Amygdala (tissue), 56 donors: Measurements from ENCODE around the gene SLC34A1.
"Not testable (repeated sequence)": the region's sequence is repeated elsewhere in the genome, so short reads cannot be mapped to it uniquely, and the experiment has no call there.

Source experiments
- DNase-seq, 56 donors: peaks; one replicate each; lab custom pipeline; 2025; lab: John Stamatoyannopoulos, UW

The SLC34A1 gene

DNA sequence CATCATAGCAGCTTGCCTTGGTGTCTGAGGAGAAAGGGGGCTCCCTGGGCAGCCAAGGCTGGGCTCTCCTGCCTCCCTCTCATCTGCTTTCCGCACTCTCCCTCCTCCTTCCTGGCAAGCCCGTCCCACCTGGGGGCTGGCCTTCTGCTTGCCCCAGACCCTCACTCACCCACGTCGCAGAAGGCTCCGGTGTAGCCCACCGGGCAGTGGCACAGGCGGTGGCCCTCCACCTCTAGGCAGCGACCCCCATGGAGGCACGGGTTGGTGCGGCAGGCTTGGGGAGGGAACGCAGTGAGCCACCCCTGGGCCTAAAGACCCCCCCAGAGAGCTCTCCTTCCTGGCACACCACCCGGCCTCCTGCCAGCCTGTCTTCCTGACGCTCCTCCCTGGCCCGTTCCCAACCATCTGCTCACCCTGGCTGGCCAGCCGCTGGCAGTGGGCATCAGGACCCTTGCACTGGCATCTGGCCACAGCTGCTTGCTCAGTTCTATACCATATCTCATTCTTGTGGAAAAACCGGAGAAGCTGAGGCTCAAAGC is 20.5 kb downstream of the SLC34A1 start:
- peak in 1 of 56 donors; percentile 14 for DNase-seq

DNA sequence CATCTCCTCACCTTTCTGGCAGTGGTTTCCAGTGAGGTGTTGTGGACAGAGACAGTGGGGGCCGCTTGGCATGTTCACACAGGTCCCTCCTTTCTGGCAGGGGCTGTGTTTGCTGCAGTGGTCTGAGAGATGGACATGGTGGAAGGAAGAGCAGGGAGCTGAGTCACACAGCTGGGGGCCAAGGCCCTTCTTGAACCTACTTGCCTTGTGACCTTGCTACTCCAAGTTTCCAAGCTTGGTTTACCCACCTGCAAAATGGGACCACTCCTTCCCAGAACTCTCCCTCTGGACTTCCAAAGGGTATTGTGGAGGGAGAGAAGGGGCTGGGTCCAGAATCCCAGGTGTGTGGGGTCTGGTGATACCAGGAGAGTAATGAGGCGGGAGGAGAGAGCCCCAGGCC is 21.1 kb downstream of the SLC34A1 start:
- DNase-seq: no peak

DNA sequence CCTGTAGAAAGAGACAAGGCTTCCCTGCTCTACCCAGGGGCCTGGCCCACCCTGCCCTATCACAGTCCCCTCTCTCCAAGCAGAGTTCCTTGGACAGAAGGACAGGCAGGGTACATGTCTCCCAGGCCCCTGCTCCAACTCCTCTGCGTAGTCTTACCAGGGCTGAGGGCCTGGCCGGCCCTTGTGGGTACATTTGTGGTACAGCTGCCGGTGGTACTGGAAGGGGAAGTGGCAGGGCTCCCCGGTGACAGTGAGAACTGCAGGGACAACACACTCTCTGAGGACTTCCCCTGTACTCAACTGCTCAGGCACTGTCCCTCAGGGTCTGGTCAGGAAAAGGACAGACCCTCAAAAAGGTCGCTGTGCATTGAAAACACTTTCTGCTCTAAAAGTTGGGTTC is 21.6 kb downstream of the SLC34A1 start:
- DNase-seq: no peak

GRCh38 chr5:177409043-177409801 is 25.0 kb downstream of the SLC34A1 start, which contains the start of gene F12:
F12 (minus strand) TSS chr5:177409564; CDS start chr5:177409527, 37 bp downstream.
- no peak for DNase-seq

DNA sequence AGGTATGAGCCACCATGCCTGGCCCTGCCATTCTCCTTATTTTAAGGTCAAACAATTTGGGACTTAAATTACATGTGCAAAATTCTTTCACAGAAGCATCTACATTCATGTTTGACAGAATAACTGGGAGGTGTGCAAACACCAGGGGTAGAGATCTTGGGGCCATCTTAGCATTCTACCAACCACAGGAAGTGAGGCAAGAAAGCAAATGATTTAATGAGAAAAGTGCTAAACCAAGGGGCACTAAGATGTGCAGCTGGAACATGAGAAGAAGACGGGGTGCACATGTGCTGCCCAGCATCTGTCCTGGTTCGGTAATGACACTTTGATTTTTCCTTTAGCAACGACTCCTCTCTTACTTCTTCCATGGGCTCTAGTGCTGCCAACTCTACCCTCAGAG is 26.3 kb downstream of the SLC34A1 start:
- no peak for DNase-seq

- no peak for DNase-seq
These were observed 28.5 kb downstream of the SLC34A1 start for GRCh38 chr5:177412603-177413233.

- DNase-seq: no peak
These were observed 30.2 kb downstream of the SLC34A1 start for GRCh38 chr5:177414481-177414880.

- not testable (repeated sequence) for DNase-seq
These were observed 32.8 kb downstream of the SLC34A1 start for GRCh38 chr5:177417081-177417480.

DNA sequence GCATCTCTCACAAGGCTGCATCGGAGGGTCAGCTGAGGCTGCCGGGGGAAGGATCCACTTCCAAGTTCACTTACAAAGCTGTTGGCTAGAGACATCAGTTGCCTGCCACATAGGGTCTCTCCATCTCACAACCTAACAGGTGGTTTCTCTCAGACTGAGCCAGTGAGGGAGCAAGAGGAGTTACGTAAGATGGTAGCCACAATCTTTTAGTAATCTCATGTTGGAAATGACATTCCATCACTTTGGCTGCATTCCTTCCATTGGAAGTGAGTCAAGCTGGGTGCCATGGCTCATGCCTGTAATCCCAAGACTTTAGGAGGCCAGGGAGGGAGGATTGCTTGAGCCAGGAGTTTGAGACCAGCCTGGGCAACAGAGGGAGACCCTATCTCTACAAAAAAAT is 34.8 kb downstream of the SLC34A1 start:
- no peak for DNase-seq

- not testable (repeated sequence) for DNase-seq
These were observed 36.2 kb downstream of the SLC34A1 start for GRCh38 chr5:177420472-177420871.

- DNase-seq: no peak
These were observed 37.0 kb downstream of the SLC34A1 start for GRCh38 chr5:177421062-177421798.

DNA sequence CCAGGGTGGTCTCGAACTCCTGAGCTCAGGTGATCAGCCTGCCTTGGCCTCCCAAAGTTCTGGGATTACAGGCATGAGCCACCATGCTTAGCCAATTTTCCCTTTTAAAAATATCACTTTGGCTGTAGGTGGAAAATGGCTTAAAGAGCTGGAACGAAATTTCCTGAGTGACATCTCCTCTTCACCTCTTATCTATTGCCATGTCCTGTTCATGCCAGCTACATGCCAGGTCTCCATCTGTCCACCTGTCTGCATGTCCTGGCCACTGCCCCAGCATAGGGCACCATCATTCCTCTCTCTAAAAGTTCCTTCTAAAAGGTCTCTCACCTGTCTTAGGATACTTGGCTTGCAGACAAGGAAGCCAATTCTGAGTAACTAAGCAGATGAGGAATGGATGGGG is 39.4 kb downstream of the SLC34A1 start:
- DNase-seq: no peak

GRCh38 chr5:177425196-177425800 is 41.1 kb downstream of the SLC34A1 start:
- no peak for DNase-seq

DNA sequence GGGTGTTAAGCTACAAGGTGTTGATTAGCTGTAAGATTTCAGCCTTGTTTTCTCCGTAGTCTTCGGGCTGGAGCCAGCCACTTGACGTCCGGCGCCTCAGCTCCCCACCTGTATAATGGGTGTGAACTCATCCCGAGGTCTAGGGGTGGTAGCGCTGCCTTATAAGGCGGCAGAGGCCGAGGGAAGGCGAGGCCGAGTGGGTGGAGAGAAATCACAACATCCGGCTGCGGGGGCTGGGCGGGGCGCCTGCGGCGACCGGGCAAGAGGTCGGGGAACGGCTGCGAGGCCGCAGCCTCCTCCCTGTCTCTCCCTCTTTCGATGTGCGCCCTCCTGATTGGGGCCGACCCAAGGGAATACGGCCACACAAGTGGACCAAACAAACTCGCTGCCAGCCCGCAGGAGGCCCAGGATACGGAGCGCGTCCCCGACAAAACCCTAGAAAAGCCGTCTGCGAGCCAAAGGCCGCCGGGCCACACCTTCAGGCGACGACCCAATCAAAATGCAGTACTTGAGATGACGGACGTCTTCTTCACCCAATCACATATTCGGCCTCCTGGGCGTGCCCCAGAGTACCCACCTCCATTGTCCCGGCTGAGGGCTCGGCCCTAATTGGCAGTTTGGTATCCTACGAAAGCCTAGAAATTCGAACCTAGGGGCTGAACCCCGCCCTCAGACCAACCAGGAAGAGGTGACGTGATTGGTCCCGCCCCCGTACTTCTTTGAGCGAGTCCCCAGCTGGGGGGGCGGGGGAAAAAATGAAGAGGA is 41.7 kb downstream of the SLC34A1 start:
- peak; percentile 92 to 100 (median 99) for DNase-seq

DNA sequence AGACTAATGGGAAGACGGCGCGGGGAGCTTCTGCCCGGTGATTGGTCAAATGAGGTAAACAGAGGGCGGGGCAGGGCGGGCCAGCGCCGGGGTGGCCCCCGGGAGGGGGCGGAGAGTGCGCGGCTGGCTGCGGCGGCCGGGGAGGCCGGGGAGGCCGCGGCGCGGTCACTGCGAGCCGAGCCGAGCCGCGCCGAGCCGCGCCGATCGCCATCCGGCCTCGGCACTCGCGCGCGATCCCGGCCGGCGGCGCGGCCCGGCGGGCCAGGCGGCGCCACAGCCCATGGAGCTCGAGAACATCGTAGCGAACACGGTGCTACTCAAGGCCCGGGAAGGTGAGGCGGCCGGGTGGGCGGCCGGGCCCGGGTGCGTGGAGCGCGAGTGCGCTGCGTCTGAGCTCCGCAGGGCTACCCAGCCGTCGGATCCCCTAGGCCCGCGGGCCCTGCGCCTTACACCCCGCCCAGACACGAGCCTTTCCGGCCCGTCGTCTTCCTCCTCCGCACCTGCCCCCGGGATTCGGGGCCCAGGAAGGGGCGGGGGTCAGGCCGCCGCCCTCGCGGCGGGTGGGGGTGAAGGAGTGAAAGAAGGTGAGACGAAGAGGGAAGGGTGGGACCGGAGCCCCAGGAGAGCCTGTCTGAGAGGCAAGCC is 42.5 kb downstream of the SLC34A1 start, which contains the start of gene GRK6:
GRK6 (plus strand) TSS at position 111 of the 645 bp plus-strand sequence; CDS start at position 281, 170 bp downstream.
- DNase-seq: peak in 3 of 56 donors; percentile 42 to 59 (median 50)

DNA sequence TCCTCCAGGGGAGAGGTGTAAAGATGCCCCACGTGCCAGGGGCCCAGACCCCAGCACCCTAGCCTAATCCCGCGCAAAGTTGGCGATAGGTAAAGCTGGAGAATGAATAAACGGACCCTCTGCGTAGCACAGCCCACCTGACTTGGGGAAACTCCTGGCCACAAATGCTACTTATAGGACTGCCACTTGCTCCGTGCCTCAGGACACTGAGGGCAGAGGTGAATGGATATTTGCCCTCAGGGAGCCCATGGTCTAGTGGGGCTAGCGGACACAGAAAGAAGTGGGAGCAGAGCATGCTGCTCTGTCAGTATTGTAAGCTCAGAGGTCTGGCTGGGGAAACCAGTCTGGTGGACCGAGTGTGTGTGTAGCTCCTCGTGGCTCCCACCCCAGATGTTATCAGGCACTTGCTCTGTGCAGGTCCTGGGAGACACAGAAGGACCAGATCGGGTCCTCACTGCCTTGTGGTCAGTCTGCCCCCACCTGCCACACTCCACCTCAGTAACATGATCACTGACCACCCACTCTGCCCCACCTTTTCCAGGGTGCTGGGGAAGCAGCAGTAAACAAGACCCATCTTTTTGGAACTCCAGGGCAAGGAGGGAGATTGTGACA is 43.1 kb downstream of the SLC34A1 start:
- no peak for DNase-seq

DNA sequence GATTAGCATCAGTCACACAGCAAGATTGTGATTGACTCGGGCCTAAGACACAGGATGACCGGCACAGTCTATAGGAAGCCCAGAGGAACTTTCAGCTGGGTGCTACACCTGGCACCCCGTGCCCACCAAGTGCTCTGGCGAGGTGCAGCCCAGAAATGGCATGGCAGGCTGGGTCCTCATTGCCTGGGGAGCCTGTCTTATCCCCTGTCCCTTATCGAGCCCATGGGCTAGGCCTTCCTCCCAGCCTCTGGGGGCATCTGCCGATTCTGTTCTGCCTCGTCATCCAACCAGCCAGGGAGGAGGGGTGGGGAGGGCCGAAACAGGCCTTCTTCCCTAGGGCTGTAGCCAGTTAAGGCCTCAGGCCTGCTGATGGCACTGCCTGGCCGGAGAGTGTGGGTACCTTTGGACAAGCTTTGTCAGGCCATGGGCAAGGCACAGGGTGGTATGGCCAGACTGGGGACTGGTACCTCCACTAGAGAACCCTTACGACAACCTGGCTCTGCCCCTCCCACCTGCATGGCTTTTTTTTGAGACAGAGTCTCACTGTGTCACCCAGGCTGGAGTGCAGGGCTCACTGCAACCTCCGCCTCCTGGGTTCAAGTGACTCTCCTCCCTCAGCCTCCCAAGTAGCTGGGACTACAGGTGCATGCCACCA is 43.8 kb downstream of the SLC34A1 start:
- DNase-seq: no peak

- no peak for DNase-seq
These were observed 44.5 kb downstream of the SLC34A1 start for GRCh38 chr5:177428574-177429217.
